SK-N-SH (cell line): ENCODE results near the gene TNFRSF19.
A peak's percentile ranks its signal among the peaks of the same experiment; 100 is the strongest.

Experiments
- CHD2 ChIP-seq: fragments of 150-350 bp; IDR thresholded peaks from 2 replicates; pipeline ENCODE4 v1.6.1; 2018; ENCODE audit warnings: low read length; ENCODE audit not compliant: partially characterized antibody
- EP300 ChIP-seq, 2 experiments: IDR thresholded peaks; 2 replicates each; pipeline versions ENCODE4 v1.4.0 to v1.6.1; 2012; ENCODE audit warnings: borderline replicate concordance in 1 of 2, low read depth in 1 of 2, low read length in 1 of 2
- FOSL2 ChIP-seq: IDR thresholded peaks from 2 replicates; pipeline ENCODE4 v1.4.0; 2012; ENCODE audit warnings: low read depth, mild to moderate bottlenecking, moderate library complexity, borderline replicate concordance
- MAX ChIP-seq: IDR thresholded peaks from 2 replicates; pipeline ENCODE4 v1.4.0; 2012; ENCODE audit warnings: low read depth
- POLR2AphosphoS5 ChIP-seq: IDR thresholded peaks from 2 replicates; pipeline ENCODE4 v1.6.1; 2012; ENCODE audit warnings: low read depth, low read length
- TAF1 ChIP-seq: IDR thresholded peaks from 2 replicates; pipeline ENCODE4 v1.6.1; 2012; ENCODE audit warnings: low read depth, mild to moderate bottlenecking, low read length, moderate library complexity, borderline replicate concordance
- TF ChIP-seq, protein P1 (sequence below): fragments of 200-600 bp; sonication (generic); IDR thresholded peaks from 2 replicates; pipeline ENCODE4 v1.6.1; 2017; ENCODE audit warnings: antibody characterized with exemption, mild to moderate bottlenecking, moderate library complexity

DNA sequence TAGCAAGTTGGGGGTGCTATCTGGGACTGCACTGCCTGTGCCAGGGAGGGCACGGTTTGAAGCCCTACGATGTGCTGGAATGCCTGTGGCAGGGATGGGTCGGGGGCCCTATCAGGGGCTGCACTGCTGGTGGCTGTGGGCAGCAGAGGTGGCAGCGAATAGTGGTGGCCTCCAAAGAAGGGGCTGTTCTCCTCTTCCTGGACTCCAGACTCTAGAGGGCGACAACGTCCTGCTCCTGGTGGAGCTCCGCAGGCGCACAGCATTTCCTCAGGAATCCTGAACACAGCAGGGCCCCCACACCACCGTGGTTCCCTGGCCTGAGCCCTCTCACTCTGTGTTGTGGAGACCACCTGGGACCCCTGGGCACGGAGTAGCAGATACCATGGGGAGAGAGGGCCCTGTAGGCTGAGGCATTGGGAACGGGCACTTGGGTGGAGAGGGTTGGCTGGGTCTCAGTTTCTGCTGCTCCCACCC lies 145.6 kb downstream of the TNFRSF19 start:
- TF ChIP-seq FOSL2 = no peak
- no peak for TF ChIP-seq CHD2
- TF ChIP-seq, protein P1, sequence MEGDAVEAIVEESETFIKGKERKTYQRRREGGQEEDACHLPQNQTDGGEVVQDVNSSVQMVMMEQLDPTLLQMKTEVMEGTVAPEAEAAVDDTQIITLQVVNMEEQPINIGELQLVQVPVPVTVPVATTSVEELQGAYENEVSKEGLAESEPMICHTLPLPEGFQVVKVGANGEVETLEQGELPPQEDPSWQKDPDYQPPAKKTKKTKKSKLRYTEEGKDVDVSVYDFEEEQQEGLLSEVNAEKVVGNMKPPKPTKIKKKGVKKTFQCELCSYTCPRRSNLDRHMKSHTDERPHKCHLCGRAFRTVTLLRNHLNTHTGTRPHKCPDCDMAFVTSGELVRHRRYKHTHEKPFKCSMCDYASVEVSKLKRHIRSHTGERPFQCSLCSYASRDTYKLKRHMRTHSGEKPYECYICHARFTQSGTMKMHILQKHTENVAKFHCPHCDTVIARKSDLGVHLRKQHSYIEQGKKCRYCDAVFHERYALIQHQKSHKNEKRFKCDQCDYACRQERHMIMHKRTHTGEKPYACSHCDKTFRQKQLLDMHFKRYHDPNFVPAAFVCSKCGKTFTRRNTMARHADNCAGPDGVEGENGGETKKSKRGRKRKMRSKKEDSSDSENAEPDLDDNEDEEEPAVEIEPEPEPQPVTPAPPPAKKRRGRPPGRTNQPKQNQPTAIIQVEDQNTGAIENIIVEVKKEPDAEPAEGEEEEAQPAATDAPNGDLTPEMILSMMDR = peak; percentile 29; the same call in 1 of the 2 replicates
- TF ChIP-seq POLR2AphosphoS5 = no peak
- no peak for TF ChIP-seq TAF1
- no peak for TF ChIP-seq EP300 (IDR thresholded peaks at IDR 0.05; ENCODE audit: borderline replicate concordance in 1 of 2, low read depth in 1 of 2, low read length in 1 of 2)
- TF ChIP-seq MAX = no peak
